Measurements from ENCODE around the gene KDM4B. TPM values are rescaled to one million over a fixed set of nuclear protein-coding genes. Genes with fewer than 3 reads are reported as not detected.

Gene KDM4B
- total and polyA plus RNA-seq, 2 of the 8 experiments (the other 6 are each of a cell fraction or from before 2014, with no cell fraction given), result 12.0 to 31.9 TPM

DNA sequence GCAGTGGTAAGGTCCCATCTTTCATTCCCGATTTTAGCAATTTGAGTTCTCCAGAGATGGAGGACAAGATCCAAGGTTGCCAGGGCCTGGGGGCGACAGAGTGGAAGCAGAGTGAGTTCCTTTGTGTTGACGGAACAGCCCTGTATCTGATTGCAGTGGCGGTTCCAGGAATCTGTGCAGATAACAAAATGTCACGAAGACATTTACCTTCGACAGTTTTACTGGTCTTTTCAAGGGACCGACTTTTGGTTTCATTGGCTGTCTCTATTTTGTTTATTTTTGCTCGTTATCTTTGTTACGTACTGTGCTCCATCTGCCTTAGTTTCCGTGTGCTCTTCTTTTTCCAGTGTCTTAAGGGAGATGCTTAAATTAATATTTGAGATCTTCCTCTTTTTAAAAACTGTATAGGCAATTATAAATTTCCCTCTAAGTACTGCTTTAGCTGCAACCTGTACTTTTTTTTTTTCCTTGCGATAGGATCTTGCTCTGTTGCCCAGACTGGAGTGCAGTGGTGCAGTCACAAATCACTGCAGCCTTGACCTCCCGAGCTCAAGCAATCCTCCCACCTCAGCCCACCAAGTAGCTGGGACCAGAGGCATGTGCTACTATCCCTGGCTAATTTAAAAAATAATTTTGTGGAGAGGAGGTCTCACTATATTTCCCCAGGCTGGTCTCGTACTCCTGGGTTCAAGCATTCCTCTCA, 23.2 kb downstream of the KDM4B start:
- H3K79me2 ChIP-seq (ENCODE audit: control insufficient read depth in 1 of 2, insufficient read depth in 2 of 2, low read length in 2 of 2), result peaks cover 0 to 76% of the 10 kb centered on the region in 2 experiments; a peak in 2 of 4 replicates
- no peaks in the 10 kb centered on the region for H3K27me3 ChIP-seq (replicated peaks in 1 of 4; ENCODE audit: control insufficient read depth in 3 of 4, extremely low read depth in 1 of 4, insufficient read depth in 3 of 4, low read length in 3 of 4)
- no peak overlapping the region for H2BK20ac ChIP-seq (ENCODE audit: low read length)
- H4K8ac ChIP-seq (ENCODE audit: extremely low read depth, insufficient read depth, low read length), result no peak overlapping the region
- no peak overlapping the region for H3K27ac ChIP-seq (ENCODE audit: low read depth, low read length)
- H3K23me2 ChIP-seq (ENCODE audit: low read depth, low read length), result no peaks in the 10 kb centered on the region
- H4K91ac ChIP-seq (replicated peaks; ENCODE audit: insufficient read length, low read length), result no peak overlapping the region
- 88% methylated on average over 13 of the region's 13 CpGs; no CpG with 5 or more reads in 1 of the 2 experiments for WGBS, 2 experiments (ENCODE audit: extremely low coverage in 1 of 2, insufficient coverage in 1 of 2, insufficient read length in 1 of 2, insufficient replicate concordance in 2 of 2, low coverage in 1 of 2, low lambda C conversion rate in 2 of 2, missing lambda C conversion rate in 1 of 2)
- H3K36me3 ChIP-seq (ENCODE audit: control insufficient read depth in 2 of 4, insufficient read depth in 4 of 4, low read length in 3 of 4), result no peaks in the 10 kb centered on the region
- no peak overlapping the region for H3K56ac ChIP-seq (replicated peaks; ENCODE audit: insufficient read length, low read depth, low read length)
- POLR2A ChIA-PET (ENCODE audit: partially characterized antibody), result no interaction called here
- H3K23ac ChIP-seq (ENCODE audit: insufficient read length), result no peak overlapping the region
- no peak for DNase-seq (ENCODE audit: low read depth in 1 of 2, low spot score in 2 of 2)
- no peak overlapping the region for H2AFZ ChIP-seq (ENCODE audit: low read length)
- no peak overlapping the region for H2BK5ac ChIP-seq (ENCODE audit: low read depth, low read length)
- peaks cover 8% of the 10 kb centered on the region for H3K79me1 ChIP-seq (ENCODE audit: low read depth, low read length)
- H3K4me2 ChIP-seq (ENCODE audit: insufficient read depth in 1 of 2, low read depth in 2 of 2, low read length in 2 of 2), result no peak overlapping the region
- no peak overlapping the region for H3K4ac ChIP-seq (replicated peaks; ENCODE audit: insufficient read length, low read depth, low read length)
- H4K5ac ChIP-seq (ENCODE audit: insufficient read length, low read depth, low read length), result no peak overlapping the region
- no peak overlapping the region for H2AK5ac ChIP-seq (ENCODE audit: low read depth, low read length)
- CTCF ChIA-PET (ENCODE audit: partially characterized antibody), result interaction anchor here (0.5 to 2.3 kb wide), 2 partner anchors 9 to 35 kb away, joined by 3 to 8 read pairs; no protein-coding TSS in a partner anchor
- no peak overlapping the region for H2BK120ac ChIP-seq (replicated peaks; ENCODE audit: low read depth, low read length)
- H4K20me1 ChIP-seq (replicated peaks in 1 of 2; ENCODE audit: control insufficient read depth in 1 of 2, insufficient read depth in 2 of 2, low read length in 2 of 2), result peaks cover 5 to 20% of the 10 kb centered on the region in 2 experiments
- TF ChIP-seq POLR2AphosphoS5 (IDR thresholded peaks at IDR 0.05; ENCODE audit: low read depth, low read length), result no peak
- TF ChIP-seq RNF2 (IDR thresholded peaks at IDR 0.05; ENCODE audit: borderline replicate concordance, low read depth, low read length, missing control alignments, poor library complexity, severe bottlenecking), result no peak
- no peak for TF ChIP-seq HDAC2 (IDR thresholded peaks at IDR 0.05; ENCODE audit: borderline replicate concordance in 1 of 2, low read depth in 2 of 2, low read length in 2 of 2)
- TF ChIP-seq SRF (IDR thresholded peaks at IDR 0.05; ENCODE audit: low read depth, low read length), result no peak
- H2BK12ac ChIP-seq (ENCODE audit: low read depth, low read length), result no peak overlapping the region
- H3K4me3 ChIP-seq (ENCODE audit: extremely low read depth in 1 of 4, insufficient read depth in 2 of 4, low read depth in 3 of 4, low read length in 4 of 4), result no peak overlapping the region
- FAIRE-seq, result no peak
- no peaks in the 10 kb centered on the region for H3K9me3 ChIP-seq (ENCODE audit: insufficient read depth in 2 of 2, low read depth in 1 of 2, low read length in 1 of 2)
- H3K4me1 ChIP-seq (replicated peaks in 1 of 4; ENCODE audit: control insufficient read depth in 3 of 4, insufficient read depth in 4 of 4, low read length in 3 of 4), result no peaks in the 10 kb centered on the region; a peak in 3 of 7 replicates
- no peak overlapping the region for H3K14ac ChIP-seq (ENCODE audit: insufficient read length)
- H3K18ac ChIP-seq (ENCODE audit: extremely low read depth, low read length), result no peak overlapping the region
- H3K9ac ChIP-seq (replicated peaks in 1 of 4; ENCODE audit: extremely low read depth in 1 of 4, low read depth in 3 of 4, low read length in 3 of 4), result no peak overlapping the region
- no peak overlapping the region for H2BK15ac ChIP-seq (ENCODE audit: low read length)
